ENCODE measurements around the gene BEND4.
"Not testable (repeated sequence)": the region's sequence is repeated elsewhere in the genome, so short reads cannot be mapped to it uniquely, and the experiment has no call there.

BEND4 gene

GRCh38 chr4:42152507-42153504 lies at the start of gene BEND4:
Gene BEND4 (minus strand): TSS chr4:42152655. CDS start chr4:42152143, 512 bp downstream.
- peak; percentile 2 for DNase-seq

- no peak for DNase-seq
Observed at GRCh38 chr4:42197341-42197740, 44.9 kb upstream of the BEND4 start.

- no peak for DNase-seq
Observed at GRCh38 chr4:42172921-42173320, 20.5 kb upstream of the BEND4 start.

GRCh38 chr4:42172128-42172790 lies 19.8 kb upstream of the BEND4 start:
- no peak for DNase-seq

- no peak for DNase-seq
Observed at GRCh38 chr4:42167709-42168108, 15.3 kb upstream of the BEND4 start.

- not testable (repeated sequence) for DNase-seq
Observed at GRCh38 chr4:42166186-42166585, 13.7 kb upstream of the BEND4 start.

- no peak for DNase-seq
Observed at GRCh38 chr4:42159271-42160001, 7.0 kb upstream of the BEND4 start.

- DNase-seq: peak; percentile 22
Observed at GRCh38 chr4:42151568-42152506, 618 bp downstream of the BEND4 start.

GRCh38 chr4:42150653-42151567 lies 1.5 kb downstream of the BEND4 start:
- no peak for DNase-seq

- DNase-seq: no peak
Observed at GRCh38 chr4:42149004-42149403, 3.5 kb downstream of the BEND4 start.

GRCh38 chr4:42148425-42148824 lies 4.0 kb downstream of the BEND4 start:
- DNase-seq: no peak

- no peak for DNase-seq
Observed at GRCh38 chr4:42144028-42144427, 8.4 kb downstream of the BEND4 start.

- no peak for DNase-seq
Observed at GRCh38 chr4:42142591-42142990, 9.9 kb downstream of the BEND4 start.

- no peak for DNase-seq
Observed at GRCh38 chr4:42136371-42136770, 16.1 kb downstream of the BEND4 start.

- DNase-seq: no peak
Observed at GRCh38 chr4:42133006-42133405, 19.4 kb downstream of the BEND4 start.

- no peak for DNase-seq
Observed at GRCh38 chr4:42132099-42132498, 20.4 kb downstream of the BEND4 start.

- DNase-seq: no peak
Observed at GRCh38 chr4:42123071-42123644, 29.3 kb downstream of the BEND4 start.

- no peak for DNase-seq
Observed at GRCh38 chr4:42122237-42122636, 30.2 kb downstream of the BEND4 start.

GRCh38 chr4:42119886-42120285 lies 32.6 kb downstream of the BEND4 start:
- no peak for DNase-seq

GRCh38 chr4:42112846-42113245 lies 39.6 kb downstream of the BEND4 start:
- no peak for DNase-seq

- DNase-seq: no peak
Observed at GRCh38 chr4:42104521-42104920, 47.9 kb downstream of the BEND4 start.

Data from CD4-positive, alpha-beta T cell treated with Interleukin-17A for 1 hour (primary cell).